ENCODE results near the gene UBASH3B.

Gene UBASH3B

DNA sequence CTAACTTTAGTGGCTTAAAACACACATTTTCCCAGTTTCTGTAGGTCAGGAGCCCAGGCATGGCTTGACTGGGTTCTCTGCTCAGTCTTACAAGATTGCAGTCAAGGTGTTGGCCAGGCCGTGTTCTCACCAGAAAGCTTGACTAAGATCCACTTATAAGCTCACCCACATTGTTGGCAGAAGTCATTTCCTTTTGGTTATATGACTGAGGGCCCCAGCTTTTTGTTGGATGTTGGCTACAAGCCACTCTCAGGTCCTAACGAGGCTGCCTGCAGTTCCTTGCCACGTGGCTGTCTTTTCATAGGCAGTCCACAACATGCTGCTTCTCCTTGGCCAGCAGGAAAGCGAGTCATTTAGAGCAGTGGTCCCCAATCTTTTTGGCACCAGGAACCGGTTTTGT, 103.5 kb downstream of the UBASH3B start:
- no peak for DNase-seq

DNA sequence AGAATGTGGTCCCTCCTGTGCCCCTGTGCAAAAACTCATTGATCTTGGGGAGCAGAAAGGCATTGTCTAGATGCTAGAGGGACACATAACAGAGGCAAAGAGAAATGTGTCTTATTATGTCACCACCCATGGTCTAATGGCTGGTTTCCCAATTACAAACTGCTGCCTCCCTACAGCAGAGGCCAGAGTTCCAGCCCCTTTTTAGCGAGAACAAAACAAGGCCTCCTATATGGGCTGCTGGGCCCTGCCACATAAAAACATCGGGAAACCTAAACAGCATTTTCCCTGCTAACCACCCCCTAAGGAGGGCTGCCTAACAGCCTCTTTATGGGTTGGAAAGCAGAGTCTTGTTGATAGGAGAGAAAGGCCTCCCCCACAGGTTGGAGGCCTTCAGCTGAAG, 107.6 kb downstream of the UBASH3B start:
- no peak for DNase-seq

DNA sequence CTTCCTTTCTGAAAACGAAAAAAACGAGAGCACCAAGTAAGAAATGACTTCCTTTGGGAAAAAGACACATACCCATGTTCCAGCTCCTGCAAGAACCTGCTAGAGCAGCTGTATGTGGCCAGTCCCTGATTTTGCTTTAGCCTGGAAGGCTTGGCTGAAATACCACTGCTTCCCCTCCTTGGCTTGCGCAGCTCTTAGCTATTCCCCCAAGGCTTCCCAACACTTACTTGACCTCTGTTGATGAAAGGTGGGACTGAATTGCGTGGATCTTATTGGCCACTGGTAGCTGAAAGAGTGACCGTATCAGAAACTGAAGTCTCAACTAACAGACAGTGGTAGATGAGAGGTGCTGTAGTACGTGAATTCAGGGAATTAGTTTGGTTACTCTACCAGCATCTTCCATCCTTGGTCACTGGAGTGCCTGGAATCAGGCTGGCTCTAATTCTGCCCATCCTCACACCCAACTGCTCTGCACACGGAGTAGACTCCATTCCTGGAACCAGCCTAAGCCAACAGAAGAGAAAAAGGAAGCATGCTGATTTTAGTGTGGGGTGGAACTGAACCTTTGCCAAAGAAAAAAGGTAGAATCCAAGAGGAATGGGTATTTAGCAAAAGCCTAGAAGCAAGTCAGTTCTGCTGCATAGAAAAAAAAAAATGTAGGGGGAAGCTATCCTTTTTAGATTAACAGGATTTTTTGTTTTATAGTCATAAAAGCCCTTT, 109.0 kb downstream of the UBASH3B start:
- no peak for DNase-seq

DNA sequence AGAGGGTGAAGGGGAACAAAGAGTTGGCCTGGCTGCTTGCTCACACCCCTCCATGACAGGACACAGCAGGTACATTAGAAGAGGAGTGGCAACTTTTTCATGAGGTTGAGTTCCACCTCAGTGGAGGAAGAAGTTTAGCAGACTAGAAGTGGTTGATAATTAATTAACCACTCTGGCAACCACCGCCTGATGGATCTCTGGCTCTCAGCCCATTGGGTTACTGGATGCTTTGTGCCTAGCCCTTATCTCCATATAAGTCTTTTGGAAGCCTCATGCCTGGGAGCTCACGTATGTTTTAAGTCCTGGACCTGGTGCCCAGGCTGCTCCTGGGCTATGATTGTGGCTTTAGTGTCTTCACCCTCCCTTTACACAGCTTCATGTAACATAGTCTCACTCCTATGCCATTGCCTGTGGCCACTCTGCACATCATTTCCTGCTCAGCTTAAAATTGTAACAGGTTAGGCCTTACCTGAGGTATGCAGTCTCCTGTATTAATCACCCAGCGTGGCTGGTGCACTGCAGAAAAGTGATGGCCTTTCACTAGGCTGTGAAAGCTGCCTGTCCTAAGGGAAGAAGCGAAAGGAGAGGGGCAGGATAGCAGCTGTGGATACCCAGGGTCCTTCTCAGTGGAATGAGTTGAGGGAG, 110.1 kb downstream of the UBASH3B start:
- DNase-seq = no peak

DNA sequence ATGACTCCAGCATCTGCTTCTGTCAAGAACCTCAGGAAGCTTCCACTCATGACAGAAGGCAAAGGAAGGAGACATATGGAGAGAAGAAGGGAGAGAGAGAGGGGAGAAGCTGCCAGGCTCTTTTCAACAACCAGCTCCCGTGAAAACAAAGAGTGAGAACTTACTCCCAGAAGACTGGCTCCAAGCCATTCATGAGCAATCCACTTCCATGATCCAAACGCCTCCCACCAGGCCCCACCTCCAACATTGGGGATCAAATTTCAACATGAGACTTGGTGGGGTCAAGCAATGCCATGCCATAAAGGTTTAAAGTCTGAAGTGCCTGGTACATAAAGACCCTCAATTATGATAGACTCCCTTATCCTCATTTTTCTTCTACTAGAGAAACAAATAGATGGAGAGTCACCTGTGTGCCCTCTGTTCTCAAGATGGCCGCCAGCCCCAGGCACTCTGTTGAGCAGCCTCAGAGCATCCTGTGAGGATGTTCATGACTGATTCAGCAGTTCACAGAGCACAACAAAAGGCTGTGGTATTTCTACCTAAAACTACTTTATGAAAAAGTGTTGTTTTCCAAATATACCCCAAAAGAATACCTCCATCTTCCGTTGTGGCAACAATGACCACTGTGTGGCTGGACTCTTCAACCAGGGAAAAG, 113.7 kb downstream of the UBASH3B start:
- DNase-seq = no peak

DNA sequence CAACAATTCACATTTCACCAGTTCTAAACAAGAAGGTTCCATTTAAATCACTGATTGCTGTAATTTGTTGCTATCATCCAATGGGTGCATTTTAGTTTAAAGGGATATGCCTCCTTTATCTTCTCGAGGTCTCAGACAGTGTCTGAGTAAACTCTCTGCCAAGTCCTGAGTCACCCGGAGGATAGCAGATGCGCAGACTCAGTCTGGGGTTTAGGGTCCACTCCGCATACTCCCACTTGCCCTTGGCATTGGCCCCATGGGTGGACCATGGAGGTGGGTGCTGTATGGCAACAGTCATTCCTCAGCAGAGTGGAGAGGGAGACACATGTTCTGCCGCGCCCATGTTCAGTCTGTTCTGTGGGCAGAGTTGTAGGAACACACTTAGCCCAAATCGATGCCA, 117.4 kb downstream of the UBASH3B start:
- no peak for DNase-seq

DNA sequence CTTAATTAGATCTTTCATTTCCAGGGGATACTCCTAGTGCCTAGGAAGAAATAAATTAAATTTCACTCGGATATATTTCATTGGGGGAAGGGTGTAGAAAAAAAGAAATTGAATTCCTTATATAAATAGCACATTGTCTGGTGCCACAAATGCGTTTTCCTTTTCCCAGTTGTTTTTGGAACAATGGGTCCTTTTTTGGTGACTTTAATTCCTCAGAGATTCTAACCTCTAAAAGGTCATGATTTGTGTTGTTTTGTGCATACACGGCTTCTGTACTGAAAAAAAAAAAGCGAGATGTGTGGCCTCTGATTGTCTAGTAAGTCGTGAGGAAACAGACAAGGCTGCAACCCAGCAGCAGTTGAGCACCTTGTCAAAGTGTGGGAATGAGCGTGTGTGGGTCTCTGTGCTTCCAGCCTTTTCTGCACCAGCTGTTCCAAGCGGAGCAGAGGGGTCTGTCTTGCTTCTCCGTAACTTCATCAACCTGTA, 118.3 kb downstream of the UBASH3B start:
- DNase-seq = no peak

DNA sequence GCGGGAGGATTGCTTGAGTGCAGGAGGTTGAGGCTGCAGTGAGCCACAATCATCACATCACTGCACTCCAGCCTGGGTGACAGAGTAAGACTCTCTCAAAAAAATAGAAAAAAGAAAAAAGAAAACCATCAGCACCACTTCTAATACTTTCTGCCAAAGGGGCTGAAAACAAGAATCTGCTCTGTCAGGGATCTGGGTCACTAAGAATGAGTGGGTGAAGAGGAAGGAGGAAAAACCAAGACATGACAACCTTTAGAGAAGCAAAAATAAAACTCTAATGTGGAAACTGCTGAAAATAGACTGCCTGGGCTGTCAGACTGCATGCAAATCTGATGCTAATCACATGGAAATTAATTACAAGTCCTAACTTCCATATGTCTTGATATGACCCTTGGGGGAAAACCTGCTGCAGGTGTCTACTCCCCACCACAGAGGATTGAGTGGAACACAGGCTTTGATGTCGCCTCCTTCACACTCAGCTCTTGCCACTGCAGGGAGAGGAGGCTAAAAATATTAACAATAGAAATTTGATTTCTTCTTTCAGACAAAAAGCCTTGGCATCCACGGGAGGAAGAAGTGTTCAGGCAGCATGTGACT, 120.3 kb downstream of the UBASH3B start:
- no peak for DNase-seq

DNA sequence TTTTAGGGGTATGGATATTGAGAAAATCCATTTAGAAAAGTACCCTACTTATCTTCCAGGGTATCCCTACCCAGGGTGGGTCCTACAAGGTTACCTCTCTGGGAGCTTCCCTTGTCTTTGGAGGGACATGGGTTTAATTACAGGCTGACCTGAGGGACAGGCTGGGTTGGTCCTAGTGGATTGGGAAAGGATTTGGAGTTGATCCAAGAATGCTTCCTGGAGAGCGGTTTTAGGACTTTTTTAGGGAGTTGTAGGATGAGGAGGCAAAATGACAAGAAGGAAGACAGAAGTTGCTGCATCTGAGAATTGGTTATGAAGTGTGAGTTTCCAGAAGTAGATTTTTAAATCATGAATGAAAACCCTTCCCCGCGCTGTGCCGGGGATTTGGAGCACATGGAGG, 121.0 kb downstream of the UBASH3B start:
- DNase-seq = no peak

DNA sequence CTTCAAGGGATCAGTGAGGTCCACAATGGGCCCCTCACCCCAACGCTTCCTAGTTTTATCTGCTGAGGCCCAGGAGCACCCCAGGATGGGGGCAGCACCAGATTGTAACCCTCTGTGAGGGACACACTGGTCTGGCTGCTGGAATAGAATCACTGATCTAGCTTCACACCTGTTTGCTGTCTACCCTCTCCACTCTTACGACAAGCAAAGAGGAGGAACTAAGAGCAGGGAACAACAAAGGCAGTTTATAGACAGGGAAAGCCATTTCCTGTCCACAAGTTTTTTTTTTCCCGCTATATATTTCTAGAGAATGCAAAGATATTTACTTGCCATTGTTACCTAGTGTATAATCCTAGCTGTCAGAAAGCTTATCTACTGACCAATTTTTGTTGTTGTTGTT, 121.8 kb downstream of the UBASH3B start:
- DNase-seq = no peak

DNA sequence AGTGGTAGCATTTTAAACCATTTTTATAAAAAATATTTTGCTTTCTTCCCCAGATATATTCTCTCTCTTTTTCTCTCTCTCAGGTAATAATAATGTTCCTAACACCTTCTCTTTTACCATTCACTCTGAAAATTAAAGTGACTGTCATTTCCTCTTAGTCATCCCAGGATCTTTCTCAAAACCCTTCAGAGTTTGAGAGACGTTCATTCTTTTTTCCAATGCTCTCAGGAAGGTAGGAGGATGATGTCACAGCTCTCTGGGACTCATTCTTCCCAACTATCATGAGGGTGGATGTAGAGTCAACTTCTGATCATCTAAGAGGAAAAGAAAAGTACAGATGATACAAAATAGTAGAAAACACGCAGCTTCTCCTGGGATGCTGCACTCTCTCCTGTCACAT, 122.6 kb downstream of the UBASH3B start:
- no peak for DNase-seq

DNA sequence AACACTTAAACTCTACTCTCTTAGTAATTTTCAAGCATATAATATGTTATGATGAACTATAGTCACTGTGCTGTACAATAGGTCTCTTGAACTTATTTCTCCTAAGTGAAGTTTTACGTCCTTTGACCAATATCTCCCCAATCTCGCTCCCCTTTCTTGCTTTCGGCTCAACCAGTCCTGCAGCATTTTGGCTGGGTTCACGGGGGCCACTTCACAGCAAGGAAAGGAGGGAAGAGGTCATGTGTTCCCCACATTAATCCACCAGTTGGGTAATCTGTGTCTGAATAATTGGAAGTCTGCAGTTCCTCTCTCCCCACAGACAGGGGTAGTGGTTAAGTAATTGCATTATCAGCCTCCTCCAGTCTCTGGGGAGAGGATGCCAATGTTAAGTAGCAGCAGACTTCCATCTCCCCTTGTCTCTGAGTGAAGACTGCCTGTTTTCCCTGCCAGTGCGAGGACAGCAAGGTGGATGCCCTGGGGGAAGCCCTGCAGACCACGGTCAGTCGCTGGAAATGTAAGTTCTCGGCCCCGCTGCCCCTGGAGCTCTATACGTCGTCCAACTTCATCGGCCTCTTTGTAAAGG, 123.6 kb downstream of the UBASH3B start:
- DNase-seq = peak; percentile 8 to 28

DNA sequence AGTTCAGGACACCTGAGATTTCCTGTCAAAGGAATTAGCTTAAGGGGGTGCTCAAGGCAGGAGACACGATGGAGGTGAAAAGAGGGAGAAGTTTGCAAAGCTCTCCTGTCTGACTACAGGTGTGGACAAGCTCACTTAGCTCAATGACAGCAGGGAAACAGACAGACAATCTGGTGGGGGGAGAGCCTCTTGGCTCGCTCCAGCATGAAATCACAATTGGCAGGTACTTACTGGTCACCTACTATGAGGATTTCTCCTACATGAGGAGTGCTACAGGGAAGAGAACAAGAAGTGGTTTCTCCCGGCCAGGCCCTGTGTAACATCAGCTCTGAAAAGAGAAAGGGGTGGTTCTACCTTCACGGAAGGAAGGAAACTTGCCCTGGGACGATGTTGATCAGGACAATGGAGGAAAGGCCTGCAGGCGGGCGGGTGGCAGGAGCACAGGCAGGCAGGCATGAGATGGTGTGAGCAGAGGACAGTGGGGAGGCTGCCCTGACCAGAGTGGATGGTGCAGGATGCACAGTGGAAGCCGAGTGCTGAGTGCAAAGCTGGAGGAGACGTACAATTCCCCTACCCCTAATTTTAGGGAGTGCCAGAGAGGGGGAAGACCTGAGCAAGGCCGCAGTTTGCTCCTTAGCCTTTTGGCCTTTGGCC, 124.9 kb downstream of the UBASH3B start:
- no peak for DNase-seq

DNA sequence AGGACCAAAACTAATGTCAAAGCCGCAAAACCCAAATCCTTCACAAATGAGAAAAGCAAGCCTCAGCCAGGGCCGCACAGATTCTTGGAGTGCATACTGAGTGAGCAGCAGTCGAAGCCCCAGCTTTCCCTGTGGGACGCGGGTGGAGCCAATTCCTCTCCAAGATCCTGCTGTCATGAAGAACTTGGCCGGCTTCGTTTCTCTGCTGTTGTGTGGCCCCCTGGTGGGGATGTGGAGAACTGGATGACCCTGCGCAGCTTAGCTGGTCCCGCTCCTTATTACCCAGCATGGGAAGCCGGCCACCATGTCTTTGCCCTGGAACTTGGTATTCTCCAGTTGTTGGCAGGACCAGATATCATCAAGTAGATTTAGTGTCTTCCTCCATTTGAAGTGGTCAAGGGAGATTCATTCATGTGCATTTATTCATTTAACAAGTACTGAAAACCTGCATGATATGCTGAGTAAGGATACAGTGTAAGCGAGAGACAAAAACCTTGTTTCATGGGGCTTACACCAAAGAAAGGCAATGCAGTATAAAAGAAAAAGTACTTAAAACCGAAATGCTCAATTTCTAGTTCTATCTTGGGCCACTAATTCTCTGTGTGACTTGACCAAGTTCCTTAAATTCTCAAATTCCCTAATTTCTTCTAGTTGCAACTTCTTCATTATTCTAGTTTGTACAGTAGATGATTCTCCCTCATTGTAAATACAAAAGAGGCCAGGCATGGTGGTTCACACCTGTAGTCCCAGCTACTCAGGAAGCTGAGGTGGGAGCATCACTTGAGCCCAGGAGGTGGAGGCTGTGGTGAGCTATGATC, 126.1 kb downstream of the UBASH3B start:
- DNase-seq = peak; percentile 52 to 55

DNA sequence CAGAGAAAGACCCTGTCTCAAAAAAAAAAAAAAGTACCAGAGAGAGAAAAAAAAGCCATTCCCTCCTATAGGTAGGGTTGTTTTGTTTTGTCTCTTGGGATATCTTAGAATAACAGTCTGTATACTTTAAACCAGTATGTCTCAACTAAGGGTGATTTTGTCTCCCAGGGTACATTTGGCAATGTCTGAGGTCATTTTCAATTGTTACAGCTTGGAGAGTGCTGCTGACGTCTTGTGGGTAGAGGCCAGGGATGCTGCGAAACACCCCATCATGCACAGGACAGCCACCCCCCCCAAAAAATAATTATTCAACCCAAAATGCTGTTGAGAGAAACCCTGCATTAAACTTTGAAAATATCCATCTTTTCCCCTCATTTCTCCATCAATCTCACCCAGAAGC, 126.7 kb downstream of the UBASH3B start:
- DNase-seq = no peak

DNA sequence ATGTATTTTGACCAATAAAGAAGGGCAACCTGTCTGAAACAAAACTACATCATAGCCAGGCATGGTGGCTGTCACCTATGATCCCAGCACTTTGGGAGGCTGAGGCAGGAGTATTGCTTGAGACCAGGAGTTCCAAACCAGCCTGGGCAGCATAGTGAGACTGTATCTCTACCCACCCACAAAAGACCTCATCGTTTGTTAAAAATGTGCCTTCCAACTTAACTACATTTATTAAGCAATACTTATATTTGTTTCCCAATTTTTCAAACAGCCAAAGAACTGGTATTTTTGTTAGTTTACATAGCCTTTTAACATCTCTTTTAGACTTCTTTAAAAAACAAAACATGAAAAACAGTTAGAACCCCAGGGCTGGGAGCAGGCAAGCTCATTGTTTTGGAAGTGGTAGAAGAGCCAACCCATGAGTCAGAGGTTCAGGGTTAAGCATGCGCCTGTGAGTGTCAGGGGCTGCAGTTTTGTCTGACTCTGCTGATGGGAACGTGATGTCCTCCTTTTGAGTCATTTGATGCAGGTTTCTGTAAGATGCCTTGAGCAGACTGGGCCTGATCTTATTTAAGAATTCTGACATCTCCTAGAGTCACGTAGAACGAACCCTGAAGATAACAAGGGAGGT, 128.9 kb downstream of the UBASH3B start:
- no peak for DNase-seq

DNA sequence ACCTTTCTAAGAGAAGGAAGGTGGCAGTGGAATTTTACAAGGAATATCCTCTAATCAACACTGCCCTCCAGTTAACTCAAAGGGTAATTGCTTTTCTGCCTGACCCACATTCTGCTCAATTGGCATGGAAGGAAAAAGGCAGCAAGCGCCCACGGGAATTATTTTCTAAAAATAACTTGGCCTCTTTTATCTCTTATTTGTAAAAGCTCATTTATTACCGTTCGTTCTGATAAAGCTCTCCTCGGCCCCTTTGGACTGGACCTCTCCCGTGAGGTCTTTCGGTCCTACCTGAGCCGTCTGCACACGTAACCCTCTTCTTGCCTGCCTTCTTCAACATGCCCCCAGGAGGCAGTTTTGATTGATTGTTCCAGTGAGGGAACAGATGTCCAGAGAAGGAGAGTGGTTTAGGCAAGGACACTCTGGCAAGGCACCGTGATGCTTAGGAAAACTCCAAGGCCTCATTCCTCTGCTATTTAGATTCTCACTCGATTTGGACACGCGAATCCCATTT, 129.6 kb downstream of the UBASH3B start:
- no peak for DNase-seq

DNA sequence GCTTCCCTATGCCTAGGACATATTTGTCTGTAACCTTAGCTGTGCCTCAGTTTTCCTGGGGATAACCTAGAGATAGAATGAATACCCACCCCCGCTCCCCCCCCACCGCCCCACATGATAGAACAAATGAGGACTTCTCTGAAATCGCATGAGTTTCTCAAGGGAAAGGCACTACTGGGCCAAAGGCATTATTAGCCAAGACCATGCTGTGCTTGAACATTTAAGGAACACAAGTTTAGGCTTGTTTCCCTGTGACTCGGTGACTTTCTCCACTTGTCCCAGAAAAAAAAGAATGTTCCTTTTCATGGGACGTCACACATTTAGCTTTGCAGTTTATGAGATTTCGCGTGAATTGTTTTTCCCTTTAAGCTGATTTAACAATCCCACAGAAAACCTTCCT, 131.4 kb downstream of the UBASH3B start:
- DNase-seq = no peak

DNA sequence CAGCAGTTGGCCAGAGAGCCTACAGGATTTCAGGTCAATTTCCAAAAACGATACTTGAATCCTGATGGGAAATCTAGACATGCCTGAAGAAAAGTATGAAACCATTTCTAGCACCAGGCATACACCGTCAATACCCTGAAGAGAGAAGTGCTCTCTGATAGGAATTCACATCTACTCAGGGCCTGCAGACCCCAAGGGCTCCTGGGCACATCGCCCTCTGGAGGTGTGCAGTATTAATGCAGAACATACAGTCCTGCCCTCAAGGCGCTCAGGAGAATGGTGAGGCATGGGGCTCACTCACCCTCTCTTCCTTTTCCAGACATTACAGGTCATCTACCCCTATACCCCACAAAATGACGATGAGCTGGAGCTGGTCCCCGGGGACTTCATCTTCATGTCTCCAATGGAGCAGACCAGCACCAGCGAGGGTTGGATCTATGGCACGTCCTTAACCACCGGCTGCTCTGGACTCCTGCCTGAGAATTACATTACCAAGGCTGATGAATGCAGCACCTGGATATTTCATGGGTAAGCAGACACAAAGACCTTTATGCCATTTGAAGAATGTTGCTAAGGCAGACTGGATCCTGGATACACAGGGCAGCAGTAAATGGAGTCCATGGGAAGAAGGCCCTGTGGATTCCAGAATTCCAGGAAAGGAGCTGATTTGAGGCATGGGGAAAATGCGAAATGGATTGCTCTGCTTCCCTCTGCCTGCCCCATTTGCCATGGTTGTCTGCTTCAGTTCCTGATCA, 133.4 kb downstream of the UBASH3B start:
- DNase-seq = no peak

DNA sequence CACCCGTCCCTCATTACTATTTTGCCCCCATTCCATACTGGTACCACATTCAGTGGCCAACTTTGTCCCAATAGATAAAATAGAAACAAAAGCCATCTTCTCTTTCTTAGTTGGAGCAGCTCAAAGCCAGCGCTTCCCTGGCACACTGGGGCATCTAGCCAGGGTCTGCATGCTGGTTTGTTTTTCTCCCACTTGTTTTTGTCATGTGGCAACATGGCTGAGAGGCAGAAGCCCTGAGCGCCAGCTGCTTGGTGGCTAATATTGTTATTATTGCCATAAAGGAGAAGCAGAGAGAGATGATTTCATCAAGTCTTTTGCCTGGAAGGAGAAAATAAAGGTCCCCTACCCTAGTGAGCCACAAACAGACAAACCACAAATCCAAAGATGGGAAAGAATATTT, 134.4 kb downstream of the UBASH3B start:
- no peak for DNase-seq
